ENCODE measurements around the gene ERGIC1. TPM values are rescaled to one million over a fixed set of nuclear protein-coding genes. Genes with fewer than 3 reads are reported as not detected.

Gene ERGIC1
- total and polyA plus RNA-seq, 10 of the 15 experiments (the other 5 are each of a cell fraction or from before 2014, with no cell fraction given): 8.8 to 104 (median 76.3) TPM

DNA sequence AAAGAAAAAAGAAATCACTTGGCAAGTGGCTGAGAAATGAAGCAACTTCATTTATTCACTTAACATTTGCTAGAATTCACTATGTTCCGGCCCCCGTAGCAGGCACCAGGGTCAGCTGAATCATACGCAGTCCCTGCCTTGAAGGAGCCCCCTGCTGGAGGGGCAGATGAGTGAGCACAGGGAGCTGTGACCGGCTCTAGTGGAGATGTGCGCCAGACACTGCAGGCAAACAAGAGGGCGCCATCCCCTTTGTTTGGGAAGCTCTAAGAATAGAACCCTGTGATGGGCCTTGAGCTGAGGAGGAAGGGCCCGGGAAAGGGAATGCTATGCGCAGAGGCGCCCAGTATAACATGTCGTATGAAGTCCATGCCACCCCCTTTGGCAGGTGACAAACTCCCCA is 105.0 kb downstream of the ERGIC1 start:
- Histone ChIP-seq H3K36me3 (ENCODE audit: control insufficient read depth in 2 of 2, insufficient read depth in 2 of 2, low read length in 1 of 2) (peaks cover 4 to 14% of the 10 kb centered on the region in 2 experiments), H3K79me2 (ENCODE audit: control insufficient read depth, insufficient read depth, low read length) (no peaks in the 10 kb centered on the region)
- peak; percentile 56 for ATAC-seq

More for the DNA sequence above, 105.0 kb downstream of the ERGIC1 start:
- ChIA-PET POLR2A (no interaction called here), SMC1A (ENCODE audit: uncharacterized antibody, unreplicated experiment) (no interaction called here), RAD21 (ENCODE audit: unreplicated experiment) (interaction anchor here (1.3 kb wide), 1 partner anchor 224 kb away, joined by 4 read pairs; no protein-coding TSS in a partner anchor), CTCF (interaction anchor here (1.2 to 17.2 kb wide), 2 partner anchors 8 to 229 kb away, joined by 4 to 324 read pairs; no protein-coding TSS in a partner anchor)
- intact Hi-C loops (cut with micrococcal nuclease; ENCODE audit: unreplicated experiment) (no loop called here), in situ Hi-C loops (cut with MboI) (no loop called here)
- Histone ChIP-seq H4K20me1 (ENCODE audit: control insufficient read depth, insufficient read depth) (no peaks in the 10 kb centered on the region), H3K4me3 (no peak overlapping the region), H3K9ac (ENCODE audit: control insufficient read depth, insufficient read depth, low read length) (no peak overlapping the region), H3K4me2 (ENCODE audit: control insufficient read depth, insufficient read depth) (no peak overlapping the region), H3K27ac (ENCODE audit: control insufficient read depth, insufficient read depth) (no peak overlapping the region), H3K27me3 (replicated peaks in 1 of 2; ENCODE audit: control insufficient read depth in 2 of 2, insufficient read depth in 2 of 2, low read length in 1 of 2) (no peaks in the 10 kb centered on the region), H3K4me1 (ENCODE audit: control insufficient read depth, insufficient read depth, low read length) (no peaks in the 10 kb centered on the region), H2AFZ (ENCODE audit: control insufficient read depth, low read depth, low read length) (no peak overlapping the region), H3K9me3 (replicated peaks; ENCODE audit: control insufficient read depth, insufficient read depth, low read length) (no peaks in the 10 kb centered on the region)
- 82% methylated on average over 10 of the region's 10 CpGs for WGBS (ENCODE audit: insufficient coverage, insufficient replicate concordance, low lambda C conversion rate, missing lambda C conversion rate)
- no TSS peak for BruUV-seq (replicated peaks)
- TF ChIP-seq CTCF (IDR thresholded peaks at IDR 0.05 in 2 of 3, conservative IDR thresholded peaks at IDR 0.05 in 1 of 3; ENCODE audit: control insufficient read depth in 2 of 3, extremely low read depth in 1 of 3, insufficient read depth in 1 of 3, low read depth in 3 of 3, low read length in 3 of 3) (peak in 2 of 3 experiments; percentile 20 to 31; a peak in 1 of 6 replicates), ZNF217 (IDR thresholded peaks at IDR 0.05) (no peak), REST (IDR thresholded peaks at IDR 0.05; ENCODE audit: low read depth, low read length) (no peak), SMAD1 (IDR thresholded peaks at IDR 0.05; ENCODE audit: low read depth, partially characterized antibody) (no peak), NFXL1 (IDR thresholded peaks at IDR 0.05; ENCODE audit: borderline replicate concordance) (no peak)
- TF ChIP-seq, protein P1, sequence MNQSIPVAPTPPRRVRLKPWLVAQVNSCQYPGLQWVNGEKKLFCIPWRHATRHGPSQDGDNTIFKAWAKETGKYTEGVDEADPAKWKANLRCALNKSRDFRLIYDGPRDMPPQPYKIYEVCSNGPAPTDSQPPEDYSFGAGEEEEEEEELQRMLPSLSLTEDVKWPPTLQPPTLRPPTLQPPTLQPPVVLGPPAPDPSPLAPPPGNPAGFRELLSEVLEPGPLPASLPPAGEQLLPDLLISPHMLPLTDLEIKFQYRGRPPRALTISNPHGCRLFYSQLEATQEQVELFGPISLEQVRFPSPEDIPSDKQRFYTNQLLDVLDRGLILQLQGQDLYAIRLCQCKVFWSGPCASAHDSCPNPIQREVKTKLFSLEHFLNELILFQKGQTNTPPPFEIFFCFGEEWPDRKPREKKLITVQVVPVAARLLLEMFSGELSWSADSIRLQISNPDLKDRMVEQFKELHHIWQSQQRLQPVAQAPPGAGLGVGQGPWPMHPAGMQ (IDR thresholded peaks at IDR 0.05; ENCODE audit: borderline replicate concordance): no peak
- TF ChIP-seq, protein P2, sequence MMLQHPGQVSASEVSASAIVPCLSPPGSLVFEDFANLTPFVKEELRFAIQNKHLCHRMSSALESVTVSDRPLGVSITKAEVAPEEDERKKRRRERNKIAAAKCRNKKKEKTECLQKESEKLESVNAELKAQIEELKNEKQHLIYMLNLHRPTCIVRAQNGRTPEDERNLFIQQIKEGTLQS (IDR thresholded peaks at IDR 0.05; ENCODE audit: borderline replicate concordance, extremely low read depth, low read depth, low read length): no peak
- FAIRE-seq: no peak
- no peak for DNase-seq (ENCODE audit: low read depth, low spot score)
